Activated gamma-delta T cell treated with anti-CD3 and anti-CD28 coated beads, Interleukin-2, amount 50 U/mL, for 16 hours (primary cell): ENCODE data around the gene VPS8.
"Not testable (repeated sequence)": the region's sequence is repeated elsewhere in the genome, so short reads cannot be mapped to it uniquely, and the experiment has no call there.

Source experiments
- DNase-seq: peaks from one replicate; pipeline ENCODE4 v3.0.0-alpha.2; 2020; ENCODE audit warnings: low read depth

Gene VPS8

DNA sequence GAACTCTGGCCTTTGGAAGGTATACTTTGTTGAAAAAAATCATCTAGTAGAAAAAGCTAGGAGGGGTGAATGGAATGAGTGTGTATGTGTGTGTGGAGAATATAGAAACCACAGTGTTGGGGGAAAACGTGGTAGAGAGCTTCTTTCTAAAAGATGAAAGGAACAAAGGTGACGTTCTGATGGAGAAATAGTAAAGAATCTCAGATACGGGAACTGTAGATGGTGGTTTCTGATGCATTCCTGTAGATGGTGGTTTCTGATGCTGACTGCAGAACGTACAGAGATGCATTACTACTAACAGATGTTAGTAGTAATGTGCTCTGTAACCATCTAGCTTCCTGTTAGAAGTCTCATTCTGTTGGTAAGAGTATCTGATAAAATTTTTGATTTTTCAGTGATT lies 60.2 kb downstream of the VPS8 start:
- DNase-seq, result no peak

DNA sequence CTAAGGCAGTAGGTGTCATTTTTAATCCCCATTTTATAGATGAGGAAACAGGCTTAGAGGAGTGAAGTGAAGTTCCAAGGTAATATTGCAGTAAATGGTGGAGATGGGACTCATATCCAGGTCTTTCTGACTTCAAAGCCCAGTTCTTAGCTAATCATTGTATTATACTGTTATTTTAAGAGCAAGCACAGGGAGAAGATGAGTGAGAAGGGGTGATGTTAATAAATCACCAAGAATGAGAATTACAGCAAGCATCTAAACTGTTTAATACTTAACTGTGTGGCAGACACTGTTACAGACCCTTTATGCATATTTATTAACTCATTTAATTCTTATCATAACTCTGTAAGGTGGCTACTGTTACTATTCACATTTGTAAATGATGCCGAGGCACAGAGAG lies 61.2 kb downstream of the VPS8 start:
- DNase-seq, result no peak

DNA sequence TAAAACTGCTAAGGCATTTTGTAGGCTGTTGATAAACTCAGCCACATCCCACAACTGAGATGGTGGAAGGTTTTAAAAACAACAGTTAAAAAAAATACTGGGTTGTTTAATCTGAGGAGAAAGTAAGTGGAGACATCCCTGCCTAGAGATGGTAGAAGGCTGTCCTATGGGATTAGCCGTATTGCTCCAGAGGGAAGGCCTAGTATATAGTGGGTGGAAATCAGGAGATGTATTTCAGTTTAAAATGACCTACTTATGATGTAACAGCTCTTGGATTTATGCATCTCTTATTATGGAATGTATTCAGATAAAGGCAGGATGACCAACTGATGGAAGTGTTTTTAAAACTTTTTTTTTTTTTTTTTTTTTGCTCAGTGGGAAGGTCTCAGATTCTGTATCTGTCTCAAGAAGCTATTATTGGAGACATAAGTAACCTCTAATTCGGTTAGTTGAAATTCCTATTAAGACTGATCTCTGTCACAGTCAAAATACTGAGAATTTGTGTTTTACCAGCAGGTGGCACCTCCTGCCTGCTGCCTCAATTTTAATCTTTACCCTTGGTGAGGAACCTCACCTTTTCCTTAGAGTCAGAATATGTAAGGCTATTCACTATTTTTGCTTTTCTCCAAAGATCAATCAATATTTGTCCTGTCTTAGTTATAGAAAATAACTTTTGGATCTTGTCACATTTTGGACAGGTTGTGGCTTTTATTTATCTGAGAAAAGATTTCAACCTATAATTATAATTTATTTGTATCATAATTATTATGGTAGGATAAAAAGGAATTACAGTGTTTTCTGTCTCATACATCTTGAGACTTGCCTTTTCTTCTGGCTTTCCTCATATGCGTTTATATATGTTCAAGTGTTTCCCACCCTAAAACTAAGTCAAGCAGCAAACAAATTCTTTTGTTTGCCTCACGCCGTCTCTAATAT lies 63.0 kb downstream of the VPS8 start:
- DNase-seq, result no peak

DNA sequence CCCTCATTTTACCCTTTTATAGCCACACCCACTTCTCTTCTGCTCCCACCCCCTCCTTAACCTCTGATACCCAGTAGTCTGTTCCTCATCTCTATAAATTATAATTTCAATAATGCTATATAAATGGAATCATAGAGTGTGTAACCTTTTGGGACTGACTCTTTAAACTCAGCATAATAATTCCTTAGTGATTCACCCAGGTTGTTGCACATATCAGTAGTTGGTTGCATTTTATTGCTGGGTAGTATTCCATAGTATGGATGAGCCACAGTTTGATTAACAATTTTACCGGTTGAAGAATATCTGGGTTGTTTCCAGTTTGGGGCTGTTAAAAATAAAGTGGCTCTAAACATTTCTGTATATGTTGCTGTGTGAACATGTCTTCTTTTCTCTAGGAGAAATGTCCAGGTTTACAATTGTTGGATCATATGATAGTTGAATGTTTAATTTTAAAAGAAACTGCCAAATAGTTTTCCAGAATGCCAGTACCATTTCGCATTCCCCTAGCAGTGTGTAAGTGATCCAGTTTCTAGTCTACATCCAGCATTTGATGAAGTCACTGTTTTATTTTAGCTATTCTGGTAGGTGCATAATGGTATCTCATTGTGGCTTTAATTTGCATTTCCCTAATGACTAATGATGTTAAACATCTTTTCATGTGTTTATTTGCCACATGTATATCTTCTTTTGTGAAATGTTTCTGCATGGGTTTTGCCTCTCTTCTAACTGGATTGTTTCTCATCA lies 68.5 kb downstream of the VPS8 start:
- DNase-seq, result no peak

DNA sequence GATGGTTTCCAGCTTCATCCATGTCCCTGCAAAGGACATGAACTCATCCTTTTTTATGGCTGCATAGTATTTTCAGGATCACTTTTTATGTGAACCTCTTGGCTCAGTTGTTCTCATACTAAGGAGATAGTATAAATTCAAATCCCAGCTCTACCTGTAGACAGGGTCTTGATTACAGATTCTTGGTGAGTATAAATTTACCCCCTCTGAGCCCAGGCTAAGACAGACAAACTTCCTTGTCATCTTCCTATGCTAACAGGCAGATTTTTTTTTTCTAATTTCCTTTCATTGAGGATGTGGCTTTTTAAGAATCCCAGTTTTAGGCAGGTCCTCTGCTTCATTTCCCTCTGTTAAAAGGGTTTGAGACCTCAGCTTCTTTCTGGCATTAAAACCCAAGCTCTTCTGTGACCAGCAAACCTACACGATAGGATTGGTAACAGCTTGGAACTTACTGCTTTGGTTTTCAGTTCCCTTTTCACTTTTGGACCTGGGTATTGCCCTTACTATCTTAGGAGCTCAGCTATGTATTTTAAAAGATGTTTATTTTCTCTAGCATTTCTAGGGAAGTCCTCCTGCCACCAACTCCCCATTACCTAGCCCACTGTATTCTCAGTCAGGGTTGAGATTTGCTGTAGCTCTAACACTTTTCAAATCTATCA lies 72.5 kb downstream of the VPS8 start:
- DNase-seq, result no peak

DNA sequence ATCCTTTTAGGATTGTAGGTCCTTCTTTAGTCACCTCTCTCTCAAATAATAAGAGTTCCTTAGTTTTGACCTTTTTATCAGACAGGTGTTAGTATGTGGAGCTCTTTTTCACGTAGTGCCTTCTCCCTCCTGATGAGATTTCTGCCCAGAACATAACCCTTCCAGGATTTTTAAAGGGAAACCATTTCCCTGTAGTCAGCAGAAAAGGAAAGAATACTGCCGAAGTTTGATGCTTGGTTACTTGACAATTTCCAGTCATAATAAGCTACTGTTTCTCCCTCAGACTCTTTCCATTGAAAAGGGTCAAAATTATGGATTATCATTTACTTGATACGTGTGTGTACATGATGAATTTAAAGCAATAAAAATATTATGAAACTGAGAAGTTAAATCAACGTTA lies 73.1 kb downstream of the VPS8 start:
- no peak for DNase-seq

DNA sequence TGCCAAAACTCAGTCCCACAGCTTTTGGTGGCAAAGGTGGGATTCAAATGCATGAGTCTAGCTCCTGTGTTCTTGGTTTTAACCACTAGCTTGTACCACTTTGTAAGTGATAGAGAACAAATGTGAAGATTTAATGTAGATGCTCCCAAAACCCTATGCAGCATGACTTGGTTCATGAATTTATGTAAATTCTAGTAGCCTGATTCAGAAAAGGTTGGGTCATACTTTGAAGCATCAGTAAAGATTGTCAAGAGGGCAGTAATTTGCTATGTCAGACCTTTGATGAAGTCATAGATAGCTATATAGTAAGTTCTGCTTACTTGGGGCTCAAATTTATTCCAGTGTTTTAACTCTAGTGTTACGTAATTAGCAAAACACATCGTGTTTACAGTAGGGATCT lies 75.6 kb downstream of the VPS8 start:
- no peak for DNase-seq

DNA sequence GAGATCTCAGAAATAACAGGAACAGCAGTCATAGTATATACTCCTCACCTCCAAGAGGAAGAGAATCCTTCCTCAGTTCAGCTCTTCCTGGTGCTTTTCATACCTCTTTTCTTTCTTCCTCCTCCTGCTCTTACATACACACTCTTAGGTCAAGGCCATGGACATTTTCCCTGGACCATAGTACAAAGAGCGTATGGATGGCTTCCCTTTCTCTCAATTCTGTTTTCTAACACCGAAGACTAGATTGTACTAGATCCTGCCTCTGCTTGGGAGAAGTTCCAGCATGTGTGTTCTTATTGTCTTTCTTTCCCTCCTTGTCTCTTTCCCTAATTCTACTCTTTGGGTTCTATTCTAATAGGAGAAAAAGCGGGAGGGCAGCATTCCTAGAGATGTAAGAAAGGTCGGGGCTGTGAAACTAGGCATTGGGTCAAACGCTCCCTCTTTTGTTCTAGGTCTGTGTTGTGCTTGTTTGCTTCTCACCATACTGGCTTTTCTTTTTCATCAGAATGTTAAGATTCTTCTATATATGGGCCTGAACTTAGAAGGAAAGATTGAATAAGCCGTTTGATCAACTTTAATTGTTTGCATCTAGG lies 77.4 kb downstream of the VPS8 start:
- no peak for DNase-seq

DNA sequence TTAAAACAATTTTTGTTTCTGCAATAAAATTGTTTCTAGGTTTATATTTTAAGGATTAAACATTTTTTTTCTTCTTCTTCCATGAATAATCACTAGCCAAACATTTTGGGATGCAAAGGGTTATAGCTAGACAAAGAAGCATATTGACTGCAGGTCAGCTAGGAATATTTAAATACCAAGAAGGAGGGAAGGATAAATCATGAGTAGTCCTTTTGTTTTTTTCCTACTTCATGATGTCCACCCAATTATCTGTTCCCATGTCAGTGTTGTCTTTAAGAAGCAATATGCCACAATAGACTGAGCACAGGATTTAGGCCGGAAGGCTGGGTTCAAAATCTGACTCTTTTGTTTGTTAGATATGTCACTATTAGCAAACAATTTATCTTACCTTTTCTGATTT lies 82.1 kb downstream of the VPS8 start:
- no peak for DNase-seq

DNA sequence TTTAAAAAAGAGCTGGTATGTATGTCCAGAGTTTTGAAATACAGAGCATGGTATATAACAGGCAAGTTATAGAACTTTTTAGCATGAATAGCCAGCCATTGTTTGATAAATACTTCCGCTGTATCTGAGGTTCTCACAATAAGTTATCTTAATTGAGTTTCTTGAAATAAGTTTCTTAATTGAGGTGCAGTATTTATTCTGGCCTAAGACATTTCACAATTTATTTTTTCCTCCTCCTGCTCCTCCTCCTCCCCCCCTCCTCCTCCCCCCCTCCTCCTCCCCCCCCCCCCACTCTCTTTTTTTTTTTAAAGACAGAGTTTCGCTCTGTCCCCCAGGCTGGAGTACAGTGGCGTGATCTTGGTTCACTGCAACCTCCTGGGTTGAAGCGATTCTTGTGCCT lies 83.4 kb downstream of the VPS8 start:
- no peak for DNase-seq

DNA sequence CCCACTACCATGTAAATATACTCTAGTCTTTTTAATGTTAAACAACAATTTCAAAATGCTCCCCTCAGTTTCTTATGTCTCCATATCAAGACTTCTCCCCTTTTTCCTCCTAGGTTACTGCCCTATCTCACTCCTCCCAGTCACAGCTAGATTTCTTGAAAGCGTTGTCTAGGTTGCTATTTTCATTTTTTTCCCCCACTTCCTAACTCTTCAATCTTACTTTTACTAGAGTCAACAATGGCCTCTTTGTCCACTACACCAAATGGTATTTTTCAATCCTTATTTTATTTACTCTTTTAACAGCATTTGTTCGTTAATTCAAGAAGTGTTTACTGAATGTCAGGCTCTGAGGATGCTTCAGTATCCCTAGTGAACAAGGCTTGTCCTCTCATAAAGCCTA lies 84.4 kb downstream of the VPS8 start:
- no peak for DNase-seq

DNA sequence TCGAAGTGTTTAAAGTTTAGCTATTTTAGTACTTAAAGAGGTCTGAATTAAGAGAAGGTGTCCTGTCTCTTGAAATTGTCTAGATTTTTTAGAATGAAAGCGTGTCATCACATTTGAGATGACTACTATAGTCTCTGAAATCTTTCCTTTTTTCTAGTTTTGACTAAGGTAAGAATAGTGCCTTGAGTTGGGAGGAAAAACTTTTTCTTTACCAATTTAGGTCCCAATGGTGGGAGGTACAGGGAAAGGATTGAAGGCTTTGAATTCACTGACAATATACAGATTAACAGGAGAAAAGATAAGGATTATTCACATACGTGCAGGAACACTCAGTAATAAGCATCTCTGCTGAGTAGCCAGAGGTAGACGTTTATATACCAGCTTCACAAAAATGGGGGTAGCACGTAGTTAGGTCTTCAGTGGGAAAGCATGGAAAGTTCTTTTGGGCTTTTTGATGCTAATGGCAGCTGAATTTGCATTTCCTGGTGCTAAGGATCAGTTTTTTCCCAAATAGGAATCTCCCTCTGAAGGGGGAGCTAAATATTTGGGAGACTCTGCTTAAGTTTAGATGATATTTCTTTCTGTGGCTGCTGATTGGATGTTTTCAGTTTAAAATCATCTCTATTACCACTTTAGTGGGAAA lies 88.1 kb downstream of the VPS8 start:
- DNase-seq, result no peak

DNA sequence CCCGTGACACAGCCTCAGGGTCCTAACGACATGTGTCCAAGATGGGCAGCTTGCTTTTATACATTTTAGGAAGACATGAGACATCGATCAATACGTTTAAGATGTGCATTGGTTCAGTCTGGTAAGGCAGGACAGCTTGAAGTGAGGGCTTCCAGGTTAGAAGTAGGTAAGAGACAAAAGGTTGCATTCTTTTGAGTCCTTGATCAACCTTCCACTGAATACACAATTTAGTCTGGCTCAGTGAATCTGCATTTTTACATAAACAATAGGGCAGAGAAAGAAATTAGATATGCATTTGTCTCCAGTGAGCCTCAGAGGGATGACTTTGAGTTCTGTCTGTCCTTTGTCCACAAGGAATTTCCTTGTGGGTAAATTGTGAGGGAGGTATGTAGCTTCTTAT lies 95.1 kb downstream of the VPS8 start:
- DNase-seq, result not testable (repeated sequence)

DNA sequence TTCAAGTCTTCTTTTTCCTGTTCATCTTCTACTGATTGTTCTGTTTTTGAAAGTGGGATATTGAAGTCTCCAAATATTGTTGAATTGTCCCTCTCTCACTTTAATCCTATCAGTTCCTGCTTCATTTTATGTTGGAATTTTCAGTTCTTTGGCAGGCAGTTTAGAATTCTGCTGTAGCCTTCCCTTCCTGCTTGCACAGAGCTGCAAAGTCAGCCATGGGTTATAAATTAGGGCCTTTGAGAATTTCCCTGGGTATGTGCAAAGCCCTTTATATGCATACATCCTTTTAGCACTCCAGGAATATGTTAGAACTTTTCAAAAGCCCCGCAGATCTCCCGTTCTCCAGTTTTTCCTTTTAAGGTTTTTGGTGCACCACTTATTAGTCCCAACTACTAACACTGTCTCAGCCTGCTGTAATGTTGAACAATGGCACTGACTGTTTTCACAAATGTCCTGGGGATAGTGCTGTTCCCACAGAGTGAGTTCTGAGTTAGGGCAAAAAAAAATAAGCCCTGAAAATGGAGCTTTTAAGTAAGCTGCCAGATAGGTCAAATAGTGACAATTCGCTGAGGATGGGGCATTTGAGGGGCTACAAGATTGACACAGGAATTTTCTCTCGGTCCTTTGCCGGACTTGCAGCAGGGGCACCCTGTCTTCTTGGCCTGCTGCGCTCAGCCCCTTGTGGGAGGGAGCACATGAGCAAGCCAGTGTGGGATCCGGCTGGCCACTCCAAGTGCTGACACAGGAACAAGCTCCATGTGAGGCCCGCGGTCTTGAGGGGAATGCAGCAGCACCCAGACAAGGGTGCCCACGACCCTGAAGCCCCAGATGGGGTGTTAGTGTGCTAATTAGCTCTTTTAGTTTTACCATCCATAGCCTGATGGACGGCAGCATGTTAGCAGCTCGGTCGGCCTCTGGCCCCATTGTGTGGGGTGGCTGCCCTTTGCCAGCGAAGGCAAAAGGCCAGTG lies 96.0 kb downstream of the VPS8 start:
- DNase-seq, result no peak

DNA sequence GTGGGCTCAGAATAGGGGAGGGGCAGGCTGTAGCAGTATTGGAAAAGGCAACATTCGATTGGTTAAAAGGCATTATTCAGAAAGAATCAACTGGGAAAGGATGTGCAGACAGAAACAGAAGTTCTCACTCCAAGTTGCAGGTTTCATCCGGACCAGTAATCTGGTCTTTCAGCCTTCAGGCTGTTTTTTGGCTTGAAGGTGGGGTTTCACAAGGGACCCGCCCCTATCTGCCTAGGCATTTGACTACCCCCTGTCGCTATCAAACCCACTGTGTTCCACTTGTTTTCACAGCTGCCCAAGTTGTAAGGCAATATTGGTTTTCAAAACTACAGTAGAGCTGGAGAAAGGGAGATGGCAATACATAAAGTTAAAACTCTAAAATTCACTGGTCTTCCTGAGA lies 96.9 kb downstream of the VPS8 start:
- no peak for DNase-seq

DNA sequence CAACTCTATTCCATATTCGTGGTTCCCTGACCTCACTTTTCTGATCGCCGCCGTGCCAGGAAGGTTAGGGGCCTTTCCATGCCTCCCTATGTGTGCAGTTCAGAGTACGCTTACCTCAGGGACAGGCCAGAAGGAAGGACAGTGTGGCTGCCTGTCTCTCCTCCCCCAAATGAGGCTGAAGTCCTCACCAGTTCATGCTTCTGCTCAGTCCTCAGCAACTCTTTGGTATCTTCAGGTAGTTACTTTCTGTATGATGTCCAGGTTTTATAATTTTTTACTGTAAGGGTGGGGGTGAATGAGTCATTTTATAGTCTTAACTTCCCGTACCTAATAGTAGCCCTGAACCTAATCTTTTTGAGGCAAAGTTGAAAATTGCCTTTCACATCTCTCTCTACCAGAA lies 98.7 kb downstream of the VPS8 start:
- DNase-seq, result no peak

DNA sequence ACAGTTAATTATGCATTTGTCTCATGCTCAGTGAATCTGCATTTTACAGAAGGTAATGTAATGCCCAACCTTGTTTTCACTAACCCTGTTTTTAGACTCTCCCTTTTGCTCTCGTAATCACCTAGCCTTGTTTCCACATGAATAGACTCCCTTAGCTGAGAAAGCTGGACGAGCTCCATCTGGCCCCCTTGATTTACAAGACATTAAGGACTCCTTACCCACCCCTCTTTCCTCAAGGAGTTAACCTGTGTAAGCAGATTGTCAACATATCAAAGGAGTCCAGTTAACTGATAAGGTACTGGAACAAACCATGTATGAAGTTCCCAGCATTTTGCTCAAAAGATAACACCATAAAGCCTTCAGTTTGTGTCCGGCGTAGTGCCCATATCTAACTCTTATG lies 99.6 kb downstream of the VPS8 start:
- no peak for DNase-seq

DNA sequence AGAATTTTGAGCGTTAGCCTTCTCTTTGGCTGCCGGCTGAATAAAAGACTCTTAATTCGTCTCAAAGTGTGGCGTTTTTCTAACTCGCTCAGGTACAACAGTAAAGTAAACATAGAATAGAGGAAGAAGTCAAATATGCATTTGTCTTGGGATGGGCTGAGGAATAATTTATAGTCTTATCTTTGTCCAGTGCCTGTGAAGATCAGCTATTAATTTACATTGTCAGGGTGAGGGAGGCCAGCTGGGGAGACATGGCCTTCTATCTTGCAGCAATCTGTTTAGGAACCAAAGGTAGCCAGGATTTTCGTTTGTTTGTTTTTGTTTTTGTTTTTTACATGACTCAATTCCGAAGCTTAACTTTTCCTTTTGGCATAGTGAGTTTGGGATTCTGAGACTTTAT lies 100.2 kb downstream of the VPS8 start:
- DNase-seq, result no peak

DNA sequence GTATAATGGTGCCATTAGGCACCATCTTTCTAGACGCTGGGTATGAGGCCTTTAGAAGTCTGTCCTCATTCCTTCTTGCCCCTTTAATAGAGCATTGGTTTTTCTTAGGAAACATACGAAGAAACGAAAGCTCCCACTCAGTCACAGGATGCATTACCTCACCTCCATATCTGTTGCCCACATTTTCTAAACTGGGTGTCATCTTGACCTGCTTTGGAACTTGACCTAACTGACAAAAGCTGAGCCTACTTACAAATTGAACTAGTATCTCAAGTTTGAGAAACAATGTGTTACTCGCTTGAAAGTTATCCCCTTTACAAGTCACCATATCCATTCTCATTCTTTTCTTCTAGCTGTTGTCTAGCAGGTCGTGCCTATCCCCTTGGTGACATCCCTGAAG lies 102.7 kb downstream of the VPS8 start:
- DNase-seq, result no peak

DNA sequence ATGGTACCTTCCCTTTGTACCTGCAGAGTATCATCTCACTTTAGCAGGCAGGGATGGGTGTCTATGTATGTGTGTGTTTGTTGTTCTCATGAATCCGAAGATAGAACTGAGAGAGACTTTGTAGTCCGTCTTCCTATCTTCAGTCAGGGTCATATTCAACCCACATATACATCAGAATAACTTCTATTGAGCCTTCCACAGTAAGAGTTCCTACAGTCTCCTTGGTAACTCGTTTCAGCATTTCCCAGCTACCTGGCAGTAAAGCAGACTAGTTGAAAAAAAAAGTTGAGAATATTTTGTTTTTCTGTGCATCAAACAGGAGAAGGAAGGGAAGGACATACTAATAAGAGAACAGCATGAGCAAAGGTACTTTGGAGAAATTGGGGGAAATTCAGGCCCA lies 106.8 kb downstream of the VPS8 start:
- DNase-seq, result no peak

DNA sequence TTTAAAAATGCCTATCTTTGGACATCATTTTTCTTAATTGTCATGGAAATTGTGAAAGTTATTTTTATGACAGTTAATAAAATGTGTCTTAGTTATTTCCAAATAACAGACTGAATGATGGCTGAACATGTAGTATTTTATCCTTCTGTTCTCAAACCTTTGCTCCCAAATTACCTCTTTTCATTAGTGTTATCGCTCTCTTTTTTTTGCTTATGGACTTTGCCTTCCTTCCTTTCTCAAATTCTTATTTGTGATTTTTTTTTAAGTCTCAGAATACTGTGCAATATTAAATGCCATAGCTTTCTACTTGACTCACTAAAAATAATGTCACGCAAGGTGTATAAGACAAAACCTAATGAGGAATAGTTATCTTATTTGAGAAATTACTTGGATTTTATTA lies 107.7 kb downstream of the VPS8 start:
- no peak for DNase-seq
